ENCODE results near the gene KLHL14.

The KLHL14 gene

GRCh38 chr18:32707586-32707985 is 65.2 kb downstream of the KLHL14 start:
- DNase-seq (ENCODE audit: low read depth in 1 of 2, low spot score in 1 of 2): no peak
- H3K27ac ChIP-seq (replicated peaks): no peak overlapping the region
- no peaks in the 10 kb centered on the region for H3K27me3 ChIP-seq (ENCODE audit: insufficient read depth, poor library complexity, severe bottlenecking)
- no peak overlapping the region for H3K4me3 ChIP-seq (replicated peaks; ENCODE audit: insufficient read depth, low read length)
- TF ChIP-seq POLR2AphosphoS5 (IDR thresholded peaks at IDR 0.05; ENCODE audit: low read depth) (no peak), REST (IDR thresholded peaks at IDR 0.05; ENCODE audit: insufficient replicate concordance, low read depth) (no peak), SPI1 (IDR thresholded peaks at IDR 0.05; ENCODE audit: borderline replicate concordance, low read depth) (no peak), CTCF (IDR thresholded peaks at IDR 0.05; ENCODE audit: insufficient read depth, low read length) (no peak), GABPA (IDR thresholded peaks at IDR 0.05; ENCODE audit: low read depth) (no peak)

- TF ChIP-seq REST (IDR thresholded peaks at IDR 0.05; ENCODE audit: insufficient replicate concordance, low read depth): no peak
- TF ChIP-seq CTCF (IDR thresholded peaks at IDR 0.05; ENCODE audit: insufficient read depth, low read length): no peak
- no peak for TF ChIP-seq POLR2AphosphoS5 (IDR thresholded peaks at IDR 0.05; ENCODE audit: low read depth)
- no peak for TF ChIP-seq GABPA (IDR thresholded peaks at IDR 0.05; ENCODE audit: low read depth)
- no peak for TF ChIP-seq SPI1 (IDR thresholded peaks at IDR 0.05; ENCODE audit: borderline replicate concordance, low read depth)
- no peak overlapping the region for H3K27ac ChIP-seq (replicated peaks)
- DNase-seq (ENCODE audit: low read depth in 1 of 2, low spot score in 1 of 2): no peak
- H3K27me3 ChIP-seq (ENCODE audit: insufficient read depth, poor library complexity, severe bottlenecking): no peaks in the 10 kb centered on the region
- no peak overlapping the region for H3K4me3 ChIP-seq (replicated peaks; ENCODE audit: insufficient read depth, low read length)
These were observed 65.7 kb downstream of the KLHL14 start for GRCh38 chr18:32707147-32707546.

GRCh38 chr18:32701313-32701712 is 71.5 kb downstream of the KLHL14 start:
- H3K27me3 ChIP-seq (ENCODE audit: insufficient read depth, poor library complexity, severe bottlenecking): peaks cover 3% of the 10 kb centered on the region
- DNase-seq (ENCODE audit: low read depth in 1 of 2, low spot score in 1 of 2): no peak
- H3K4me3 ChIP-seq (replicated peaks; ENCODE audit: insufficient read depth, low read length): no peak overlapping the region
- TF ChIP-seq CTCF (IDR thresholded peaks at IDR 0.05; ENCODE audit: insufficient read depth, low read length) (no peak), REST (IDR thresholded peaks at IDR 0.05; ENCODE audit: insufficient replicate concordance, low read depth) (no peak), GABPA (IDR thresholded peaks at IDR 0.05; ENCODE audit: low read depth) (no peak), POLR2AphosphoS5 (IDR thresholded peaks at IDR 0.05; ENCODE audit: low read depth) (no peak), SPI1 (IDR thresholded peaks at IDR 0.05; ENCODE audit: borderline replicate concordance, low read depth) (no peak)
- no peak overlapping the region for H3K27ac ChIP-seq (replicated peaks)
